Right lobe of liver (tissue), 4 donors: Measurements from ENCODE around the gene MAML2.

Experiments used
- POLR2A ChIP-seq: fragments of 450-650 bp; IDR thresholded peaks from one replicate; pipeline ENCODE4 v1.6.1; 2017; ENCODE audit warnings: antibody characterized with exemption, mild to moderate bottlenecking
- TF ChIP-seq, protein P1 (sequence below), 4 donors: fragments of 200-600 bp in 3 of 4; fragments of 450-650 bp in 1 of 4; IDR thresholded peaks; one replicate each; pipeline versions ENCODE4 v1.5.1 to v1.8.0; 2016 to 2022; ENCODE audit warnings: antibody characterized with exemption in 4 of 4, mild to moderate bottlenecking in 2 of 4
- donor health status: DM: no; HTN: no; CAD: no.
- donor health status: DM: no; HTN: no; CAD: no.
- donor health status: DM: no; HTN: yes; CAD: no.

DNA sequence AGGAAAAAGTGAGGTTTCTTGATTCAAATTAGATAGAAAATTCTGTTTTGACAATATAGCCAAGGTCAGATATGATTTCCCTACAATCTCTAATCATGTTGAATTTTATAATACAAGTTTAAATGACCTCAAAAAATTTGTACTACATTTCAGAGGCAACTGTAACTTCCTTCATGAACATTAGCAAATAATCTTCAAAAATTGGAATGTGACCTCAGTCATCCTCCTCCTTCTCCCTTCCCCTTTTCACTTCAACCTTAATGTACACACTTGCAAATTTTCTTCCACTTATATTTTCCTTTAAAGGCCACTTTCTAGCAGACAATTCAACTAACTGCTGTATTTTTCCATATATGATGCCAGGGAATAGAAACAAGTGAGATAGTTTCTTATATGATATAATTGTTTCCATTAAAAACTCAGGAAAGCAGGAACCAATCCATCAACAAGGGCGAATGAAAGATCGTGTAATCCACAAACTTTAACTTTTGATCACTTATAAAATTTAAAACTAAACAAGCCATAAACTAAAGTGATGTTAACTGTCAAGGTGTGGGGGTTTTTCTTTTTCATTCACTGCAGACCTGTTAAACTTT is 60.3 kb downstream of the MAML2 start:
- TF ChIP-seq, protein P1, sequence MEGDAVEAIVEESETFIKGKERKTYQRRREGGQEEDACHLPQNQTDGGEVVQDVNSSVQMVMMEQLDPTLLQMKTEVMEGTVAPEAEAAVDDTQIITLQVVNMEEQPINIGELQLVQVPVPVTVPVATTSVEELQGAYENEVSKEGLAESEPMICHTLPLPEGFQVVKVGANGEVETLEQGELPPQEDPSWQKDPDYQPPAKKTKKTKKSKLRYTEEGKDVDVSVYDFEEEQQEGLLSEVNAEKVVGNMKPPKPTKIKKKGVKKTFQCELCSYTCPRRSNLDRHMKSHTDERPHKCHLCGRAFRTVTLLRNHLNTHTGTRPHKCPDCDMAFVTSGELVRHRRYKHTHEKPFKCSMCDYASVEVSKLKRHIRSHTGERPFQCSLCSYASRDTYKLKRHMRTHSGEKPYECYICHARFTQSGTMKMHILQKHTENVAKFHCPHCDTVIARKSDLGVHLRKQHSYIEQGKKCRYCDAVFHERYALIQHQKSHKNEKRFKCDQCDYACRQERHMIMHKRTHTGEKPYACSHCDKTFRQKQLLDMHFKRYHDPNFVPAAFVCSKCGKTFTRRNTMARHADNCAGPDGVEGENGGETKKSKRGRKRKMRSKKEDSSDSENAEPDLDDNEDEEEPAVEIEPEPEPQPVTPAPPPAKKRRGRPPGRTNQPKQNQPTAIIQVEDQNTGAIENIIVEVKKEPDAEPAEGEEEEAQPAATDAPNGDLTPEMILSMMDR (IDR thresholded peaks at IDR 0.05): no peak
- no peak for TF ChIP-seq POLR2A
